AG08395 (cell line): ENCODE measurements around the gene PXN.
A peak's percentile ranks its signal among the peaks of the same experiment; 100 is the strongest.
"Not testable (repeated sequence)": the region's sequence is repeated elsewhere in the genome, so short reads cannot be mapped to it uniquely, and the experiment has no call there.

Experiments used
- DNase-seq: peaks from one replicate; pipeline ENCODE4 v3.0.0; 2012; ENCODE audit warnings: mixed read lengths, low spot score

Gene PXN

GRCh38 chr12:120262852-120263747 is 2.4 kb downstream of the PXN start:
- DNase-seq: no peak

- DNase-seq: no peak
These were observed 3.3 kb downstream of the PXN start for GRCh38 chr12:120261951-120262851.

- no peak for DNase-seq
These were observed 4.9 kb downstream of the PXN start for GRCh38 chr12:120260607-120261006.

- DNase-seq: no peak
These were observed 5.9 kb downstream of the PXN start for GRCh38 chr12:120259418-120260202.

GRCh38 chr12:120258323-120258896 is 7.1 kb downstream of the PXN start:
- DNase-seq: no peak

- DNase-seq: peak; percentile 92
These were observed 8.3 kb downstream of the PXN start for GRCh38 chr12:120257041-120257821.

- no peak for DNase-seq
These were observed 10.7 kb downstream of the PXN start for GRCh38 chr12:120254809-120255208.

GRCh38 chr12:120253313-120253712 is 12.2 kb downstream of the PXN start:
- not testable (repeated sequence) for DNase-seq

- DNase-seq: no peak
These were observed 13.2 kb downstream of the PXN start for GRCh38 chr12:120252071-120252906.

GRCh38 chr12:120251364-120252070 is 14.0 kb downstream of the PXN start:
- not testable (repeated sequence) for DNase-seq

GRCh38 chr12:120249875-120250795 is 15.4 kb downstream of the PXN start:
- DNase-seq: no peak

GRCh38 chr12:120249266-120249874 is 16.2 kb downstream of the PXN start:
- DNase-seq: no peak

- DNase-seq: peak; percentile 71
These were observed 17.9 kb downstream of the PXN start for GRCh38 chr12:120247621-120248030.

- no peak for DNase-seq
These were observed 18.3 kb downstream of the PXN start for GRCh38 chr12:120247183-120247582.

GRCh38 chr12:120246705-120247104 is 18.8 kb downstream of the PXN start:
- DNase-seq: not testable (repeated sequence)

GRCh38 chr12:120242971-120243699 is 22.4 kb downstream of the PXN start:
- no peak for DNase-seq

- no peak for DNase-seq
These were observed 23.2 kb downstream of the PXN start for GRCh38 chr12:120242275-120242799.
